ENCODE results near the gene ATXN7L1. TPM values are rescaled to one million over a fixed set of nuclear protein-coding genes. Genes with fewer than 3 reads are reported as not detected.
A peak's percentile ranks its signal among the peaks of the same experiment; 100 is the strongest.

ATXN7L1 gene, protein sequence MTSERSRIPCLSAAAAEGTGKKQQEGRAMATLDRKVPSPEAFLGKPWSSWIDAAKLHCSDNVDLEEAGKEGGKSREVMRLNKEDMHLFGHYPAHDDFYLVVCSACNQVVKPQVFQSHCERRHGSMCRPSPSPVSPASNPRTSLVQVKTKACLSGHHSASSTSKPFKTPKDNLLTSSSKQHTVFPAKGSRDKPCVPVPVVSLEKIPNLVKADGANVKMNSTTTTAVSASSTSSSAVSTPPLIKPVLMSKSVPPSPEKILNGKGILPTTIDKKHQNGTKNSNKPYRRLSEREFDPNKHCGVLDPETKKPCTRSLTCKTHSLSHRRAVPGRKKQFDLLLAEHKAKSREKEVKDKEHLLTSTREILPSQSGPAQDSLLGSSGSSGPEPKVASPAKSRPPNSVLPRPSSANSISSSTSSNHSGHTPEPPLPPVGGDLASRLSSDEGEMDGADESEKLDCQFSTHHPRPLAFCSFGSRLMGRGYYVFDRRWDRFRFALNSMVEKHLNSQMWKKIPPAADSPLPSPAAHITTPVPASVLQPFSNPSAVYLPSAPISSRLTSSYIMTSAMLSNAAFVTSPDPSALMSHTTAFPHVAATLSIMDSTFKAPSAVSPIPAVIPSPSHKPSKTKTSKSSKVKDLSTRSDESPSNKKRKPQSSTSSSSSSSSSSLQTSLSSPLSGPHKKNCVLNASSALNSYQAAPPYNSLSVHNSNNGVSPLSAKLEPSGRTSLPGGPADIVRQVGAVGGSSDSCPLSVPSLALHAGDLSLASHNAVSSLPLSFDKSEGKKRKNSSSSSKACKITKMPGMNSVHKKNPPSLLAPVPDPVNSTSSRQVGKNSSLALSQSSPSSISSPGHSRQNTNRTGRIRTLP
- total RNA-seq = 6.6 and 8.6 TPM in 2 replicates
- polyA plus RNA-seq = 6.2 and 6.4 TPM in 2 replicates

GRCh38 chr7:105876091-105876963 lies at the start of gene ATXN7L1:
Gene ATXN7L1 (minus strand): TSS chr7:105876599. CDS start chr7:105876558, 41 bp downstream.
- Histone ChIP-seq H3K4me3 (peak within 1 kb of the TSS; percentile 71), H3K4me1 (ENCODE audit: low read depth) (peaks cover 15% of the 10 kb centered on the region), H3K27ac (peak within 1 kb of the TSS; percentile 90), H3K9me3 (ENCODE audit: low read depth) (no peaks in the 10 kb centered on the region), H3K36me3 (no peaks in the 10 kb centered on the region), H3K27me3 (no peaks in the 10 kb centered on the region)
- DNase-seq (ENCODE audit: low read depth in 1 of 2, low spot score in 1 of 2) = peak; percentile 98
- TF ChIP-seq, protein P1, sequence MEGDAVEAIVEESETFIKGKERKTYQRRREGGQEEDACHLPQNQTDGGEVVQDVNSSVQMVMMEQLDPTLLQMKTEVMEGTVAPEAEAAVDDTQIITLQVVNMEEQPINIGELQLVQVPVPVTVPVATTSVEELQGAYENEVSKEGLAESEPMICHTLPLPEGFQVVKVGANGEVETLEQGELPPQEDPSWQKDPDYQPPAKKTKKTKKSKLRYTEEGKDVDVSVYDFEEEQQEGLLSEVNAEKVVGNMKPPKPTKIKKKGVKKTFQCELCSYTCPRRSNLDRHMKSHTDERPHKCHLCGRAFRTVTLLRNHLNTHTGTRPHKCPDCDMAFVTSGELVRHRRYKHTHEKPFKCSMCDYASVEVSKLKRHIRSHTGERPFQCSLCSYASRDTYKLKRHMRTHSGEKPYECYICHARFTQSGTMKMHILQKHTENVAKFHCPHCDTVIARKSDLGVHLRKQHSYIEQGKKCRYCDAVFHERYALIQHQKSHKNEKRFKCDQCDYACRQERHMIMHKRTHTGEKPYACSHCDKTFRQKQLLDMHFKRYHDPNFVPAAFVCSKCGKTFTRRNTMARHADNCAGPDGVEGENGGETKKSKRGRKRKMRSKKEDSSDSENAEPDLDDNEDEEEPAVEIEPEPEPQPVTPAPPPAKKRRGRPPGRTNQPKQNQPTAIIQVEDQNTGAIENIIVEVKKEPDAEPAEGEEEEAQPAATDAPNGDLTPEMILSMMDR (IDR thresholded peaks at IDR 0.05; ENCODE audit: low read depth, low read length) = peak; percentile 29

DNA sequence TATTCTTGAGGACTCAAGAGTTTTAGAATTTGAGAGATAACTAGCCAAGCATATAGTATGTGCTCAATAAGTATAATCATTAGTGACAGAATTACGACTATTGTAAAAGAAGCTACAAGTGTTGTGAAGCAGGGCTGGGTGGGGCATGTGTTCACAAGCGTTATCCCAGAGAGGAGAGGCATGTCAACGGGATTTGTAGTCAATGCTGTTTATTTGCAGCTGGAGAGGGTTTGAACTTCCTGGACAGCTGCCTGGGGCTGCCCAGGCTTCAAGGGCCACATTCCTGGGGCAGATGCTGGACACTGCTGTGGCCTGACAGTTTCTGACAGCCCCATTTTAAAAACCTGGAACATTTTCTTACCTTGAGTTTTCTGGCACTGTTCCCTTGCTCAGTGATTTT lies 49.7 kb upstream of the ATXN7L1 start:
- Histone ChIP-seq H3K27ac (no peak overlapping the region), H3K36me3 (no peaks in the 10 kb centered on the region), H3K27me3 (no peaks in the 10 kb centered on the region), H3K9me3 (ENCODE audit: low read depth) (no peaks in the 10 kb centered on the region), H3K4me1 (ENCODE audit: low read depth) (no peaks in the 10 kb centered on the region), H3K4me3 (no peak overlapping the region)
- TF ChIP-seq, protein P1 (IDR thresholded peaks at IDR 0.05; ENCODE audit: low read depth, low read length) = no peak
- DNase-seq (ENCODE audit: low read depth in 1 of 2, low spot score in 1 of 2) = no peak

DNA sequence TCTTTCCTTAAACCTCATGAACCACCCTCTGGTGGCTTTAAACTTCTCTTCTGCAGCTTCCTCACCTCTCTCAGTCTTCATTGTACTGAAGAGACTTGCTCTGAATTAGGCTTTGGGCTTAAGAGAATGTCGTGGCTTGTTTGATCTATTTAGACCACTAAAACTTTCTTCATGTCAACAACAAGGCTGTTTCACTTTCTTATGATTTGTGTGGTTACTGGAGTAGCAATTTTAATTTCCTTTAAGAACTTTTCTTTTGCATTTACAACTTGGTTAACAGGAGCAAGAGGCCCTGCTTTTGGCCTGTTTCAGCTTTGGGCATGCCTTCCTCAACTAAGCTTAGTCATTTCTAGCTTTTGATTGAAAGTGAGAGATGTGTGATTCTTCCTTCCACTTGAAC lies 48.5 kb upstream of the ATXN7L1 start:
- Histone ChIP-seq H3K9me3 (ENCODE audit: low read depth) (no peaks in the 10 kb centered on the region), H3K4me1 (ENCODE audit: low read depth) (no peaks in the 10 kb centered on the region), H3K4me3 (no peak overlapping the region), H3K36me3 (no peaks in the 10 kb centered on the region), H3K27ac (no peak overlapping the region), H3K27me3 (no peaks in the 10 kb centered on the region)
- TF ChIP-seq, protein P1 (IDR thresholded peaks at IDR 0.05; ENCODE audit: low read depth, low read length) = no peak
- no peak for DNase-seq (ENCODE audit: low read depth in 1 of 2, low spot score in 1 of 2)

GRCh38 chr7:105920766-105921165 lies 44.4 kb upstream of the ATXN7L1 start:
- H3K27me3 ChIP-seq = no peaks in the 10 kb centered on the region
- no peak overlapping the region for H3K27ac ChIP-seq
- H3K9me3 ChIP-seq (ENCODE audit: low read depth) = no peaks in the 10 kb centered on the region
- H3K36me3 ChIP-seq = no peaks in the 10 kb centered on the region
- TF ChIP-seq, protein P1 (IDR thresholded peaks at IDR 0.05; ENCODE audit: low read depth, low read length) = no peak
- H3K4me1 ChIP-seq (ENCODE audit: low read depth) = no peaks in the 10 kb centered on the region
- no peak overlapping the region for H3K4me3 ChIP-seq
- no peak for DNase-seq (ENCODE audit: low read depth in 1 of 2, low spot score in 1 of 2)

DNA sequence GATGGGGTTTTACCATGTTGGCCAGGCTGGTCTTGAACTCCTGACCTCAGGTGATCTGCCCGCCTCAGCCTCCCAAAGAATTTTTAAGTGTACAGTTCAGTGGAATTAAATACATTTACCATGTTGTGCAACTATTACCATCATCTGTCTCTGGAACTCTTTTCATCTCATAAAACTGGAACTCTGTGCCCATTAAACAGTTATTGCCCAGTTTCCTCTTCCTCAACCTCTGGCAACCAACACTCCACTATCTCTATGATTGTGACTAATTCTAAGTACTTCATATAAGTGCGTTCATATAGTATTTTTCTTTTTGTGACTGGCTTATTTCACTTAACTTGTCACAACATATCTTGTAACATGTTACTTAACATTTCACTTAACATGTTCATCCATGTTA lies 41.3 kb upstream of the ATXN7L1 start:
- Histone ChIP-seq H3K4me1 (ENCODE audit: low read depth) (no peaks in the 10 kb centered on the region), H3K27ac (no peak overlapping the region), H3K36me3 (no peaks in the 10 kb centered on the region), H3K4me3 (no peak overlapping the region), H3K9me3 (ENCODE audit: low read depth) (no peaks in the 10 kb centered on the region), H3K27me3 (no peaks in the 10 kb centered on the region)
- no peak for DNase-seq (ENCODE audit: low read depth in 1 of 2, low spot score in 1 of 2)
- TF ChIP-seq, protein P1 (IDR thresholded peaks at IDR 0.05; ENCODE audit: low read depth, low read length) = no peak
